Measurements from ENCODE around the gene NHP2. TPM values are rescaled to one million over a fixed set of nuclear protein-coding genes. Genes with fewer than 3 reads are reported as not detected.
A peak's percentile ranks its signal among the peaks of the same experiment; 100 is the strongest.

NHP2 gene
- total and polyA plus RNA-seq, 4 experiments from 2014 or later = 64.1 to 250 (median 139) TPM

- no peaks in the 10 kb centered on the region for H3K9me3 ChIP-seq (ENCODE audit: control insufficient read depth in 1 of 2, low read length in 2 of 2)
- no peaks in the 10 kb centered on the region for H3K9me3 Mint-ChIP-seq
- peak overlapping the region in 1 of 8 donors; percentile 39 for H3K4me3 Mint-ChIP-seq
- intact Hi-C loops (cut with micrococcal nuclease) = no loop called here
- H3K27ac ChIP-seq (ENCODE audit: low read depth, low read length) = no peak overlapping the region
- no peaks in the 10 kb centered on the region for H3K27me3 ChIP-seq (ENCODE audit: insufficient read depth, low read length)
- no peak for DNase-seq
- ChIA-PET POLR2A (ENCODE audit: partially characterized antibody) (no interaction called here), CTCF (ENCODE audit: partially characterized antibody) (interaction anchor here (1.3 kb wide), 1 partner anchor 16 kb away, joined by 3 read pairs; no protein-coding TSS in a partner anchor)
- H3K27ac Mint-ChIP-seq = peak overlapping the region in 1 of 7 donors; percentile 36
- H3K27me3 Mint-ChIP-seq = peaks cover 0 to 1% of the 10 kb centered on the region in 2 donors
- H3K4me1 ChIP-seq (ENCODE audit: insufficient read depth, low read length) = no peaks in the 10 kb centered on the region
- H3K4me3 ChIP-seq (ENCODE audit: low read length in 2 of 2) = no peak overlapping the region
- H3K4me1 Mint-ChIP-seq = peaks cover 1 to 17% (median 7%) of the 10 kb centered on the region in 4 donors
- H3K36me3 ChIP-seq (ENCODE audit: insufficient read depth, low read length) = no peaks in the 10 kb centered on the region
- H3K36me3 Mint-ChIP-seq = no peaks in the 10 kb centered on the region
Observed at GRCh38 chr5:178104492-178104891, 49.2 kb downstream of the NHP2 start.

GRCh38 chr5:178103612-178104011 is 50.1 kb downstream of the NHP2 start:
- H3K27me3 Mint-ChIP-seq = peaks cover 0 to 1% of the 10 kb centered on the region in 2 donors
- no peaks in the 10 kb centered on the region for H3K9me3 Mint-ChIP-seq
- no peak overlapping the region for H3K27ac ChIP-seq (ENCODE audit: low read depth, low read length)
- H3K9me3 ChIP-seq (ENCODE audit: control insufficient read depth in 1 of 2, low read length in 2 of 2) = no peaks in the 10 kb centered on the region
- no peak overlapping the region for H3K27ac Mint-ChIP-seq
- H3K36me3 ChIP-seq (ENCODE audit: insufficient read depth, low read length) = no peaks in the 10 kb centered on the region
- peaks cover 1 to 12% (median 6%) of the 10 kb centered on the region in 4 donors for H3K4me1 Mint-ChIP-seq
- POLR2A ChIA-PET (ENCODE audit: partially characterized antibody) = no interaction called here
- no peaks in the 10 kb centered on the region for H3K27me3 ChIP-seq (ENCODE audit: insufficient read depth, low read length)
- CTCF ChIA-PET (ENCODE audit: partially characterized antibody) = interaction anchor here (1.3 kb wide), 1 partner anchor 17 kb away, joined by 3 read pairs; no protein-coding TSS in a partner anchor
- H3K4me1 ChIP-seq (ENCODE audit: insufficient read depth, low read length) = no peaks in the 10 kb centered on the region
- DNase-seq = no peak
- H3K4me3 Mint-ChIP-seq = no peak overlapping the region
- intact Hi-C loops (cut with micrococcal nuclease) = no loop called here
- H3K4me3 ChIP-seq (ENCODE audit: low read length in 2 of 2) = no peak overlapping the region
- H3K36me3 Mint-ChIP-seq = no peaks in the 10 kb centered on the region

Other genes starting within 250 kb of the NHP2 start
- gene PROP1, start 157.6 kb downstream of the NHP2 start, total RNA-seq = not detected
- gene PROP1, start 157.6 kb downstream of the NHP2 start, polyA plus RNA-seq = not detected
- gene N4BP3, start 40.4 kb downstream of the NHP2 start, total RNA-seq = 1 to 10 TPM; 1.7 to 2.0 TPM
- under 1 TPM; 0.30 to 0.53 TPM for gene N4BP3, start 40.4 kb downstream of the NHP2 start, polyA plus RNA-seq
- 10 to 100 TPM; 38.6 to 39.0 TPM for gene RMND5B, start 22.9 kb downstream of the NHP2 start, total RNA-seq
- 10 to 100 TPM; 23.4 to 28.5 TPM for gene RMND5B, start 22.9 kb downstream of the NHP2 start, polyA plus RNA-seq
- not detected for gene GMCL2, start 33.5 kb upstream of the NHP2 start, total RNA-seq
- gene GMCL2, start 33.5 kb upstream of the NHP2 start, polyA plus RNA-seq = not detected
- 10 to 100 TPM; 82.1 to 85.3 TPM for gene HNRNPAB, start 50.6 kb upstream of the NHP2 start, total RNA-seq
- gene HNRNPAB, start 50.6 kb upstream of the NHP2 start, polyA plus RNA-seq = 10 to 100 TPM; 29.4 to 75.3 TPM
- 100 to 1,000 TPM; 234 to 251 TPM for gene PHYKPL, start 78.9 kb upstream of the NHP2 start, total RNA-seq
- gene PHYKPL, start 78.9 kb upstream of the NHP2 start, polyA plus RNA-seq = 10 to 100 TPM; 38.7 to 44.6 TPM